GM19043 (cell line): Measurements from ENCODE around the gene CYP4B1.

Experiments used
- ATAC-seq: cut with Tn5 transposase; IDR thresholded peaks from one replicate; pipeline ENCODE4 v1.9.1; 2021; ENCODE audit warnings: low read depth; ENCODE audit not compliant: unreplicated experiment

The CYP4B1 gene

DNA sequence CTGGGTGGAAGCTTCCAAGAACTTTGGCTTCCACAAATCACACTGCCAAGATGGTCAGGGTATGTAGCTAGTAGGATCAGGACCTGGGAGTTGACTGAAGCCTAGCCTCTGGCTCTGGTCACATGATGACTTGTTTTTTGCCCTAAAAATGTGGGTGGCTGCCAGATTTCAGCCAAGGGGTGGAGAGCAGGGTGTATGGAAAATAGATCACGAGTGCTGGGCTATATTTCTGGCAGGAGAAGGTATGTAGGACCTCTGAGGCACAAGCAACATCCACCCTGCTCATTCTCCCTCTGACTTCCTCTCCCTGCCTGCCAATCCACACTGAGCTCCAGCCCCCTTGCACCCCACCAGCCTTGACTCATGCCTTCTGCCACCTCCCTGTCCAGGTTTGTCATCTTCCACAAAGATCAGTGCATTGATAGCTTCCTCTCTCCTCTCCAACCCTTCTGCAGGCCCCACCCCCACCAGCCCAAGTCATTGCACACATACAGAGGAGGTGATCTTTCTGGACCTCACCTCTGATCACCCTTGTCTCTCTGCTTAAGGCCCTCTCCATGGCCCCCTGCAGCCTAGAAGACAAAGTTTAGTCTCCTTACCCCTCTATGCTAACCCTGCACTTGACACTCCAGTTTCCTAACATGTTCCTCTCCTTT lies 8.3 kb upstream of the CYP4B1 start:
- ATAC-seq: no peak

DNA sequence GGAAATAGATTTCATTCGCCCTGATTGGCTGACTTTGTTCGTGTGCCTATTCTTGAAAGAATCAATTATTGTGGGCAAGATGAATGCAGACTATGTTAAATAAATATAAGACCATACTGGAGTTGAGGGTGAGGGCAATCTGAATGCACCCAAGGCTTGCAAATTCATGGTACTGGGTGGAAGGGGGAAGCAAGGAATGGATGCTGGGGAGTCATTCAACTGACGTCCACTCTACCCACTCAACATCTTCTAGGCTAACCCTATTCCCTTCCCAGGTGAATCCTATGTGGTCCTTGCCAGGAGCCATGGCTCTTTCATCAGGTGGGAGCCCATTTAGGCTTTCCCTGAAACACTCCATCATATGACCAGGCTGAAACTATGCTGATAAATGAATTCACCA lies 5.7 kb upstream of the CYP4B1 start:
- ATAC-seq: no peak

DNA sequence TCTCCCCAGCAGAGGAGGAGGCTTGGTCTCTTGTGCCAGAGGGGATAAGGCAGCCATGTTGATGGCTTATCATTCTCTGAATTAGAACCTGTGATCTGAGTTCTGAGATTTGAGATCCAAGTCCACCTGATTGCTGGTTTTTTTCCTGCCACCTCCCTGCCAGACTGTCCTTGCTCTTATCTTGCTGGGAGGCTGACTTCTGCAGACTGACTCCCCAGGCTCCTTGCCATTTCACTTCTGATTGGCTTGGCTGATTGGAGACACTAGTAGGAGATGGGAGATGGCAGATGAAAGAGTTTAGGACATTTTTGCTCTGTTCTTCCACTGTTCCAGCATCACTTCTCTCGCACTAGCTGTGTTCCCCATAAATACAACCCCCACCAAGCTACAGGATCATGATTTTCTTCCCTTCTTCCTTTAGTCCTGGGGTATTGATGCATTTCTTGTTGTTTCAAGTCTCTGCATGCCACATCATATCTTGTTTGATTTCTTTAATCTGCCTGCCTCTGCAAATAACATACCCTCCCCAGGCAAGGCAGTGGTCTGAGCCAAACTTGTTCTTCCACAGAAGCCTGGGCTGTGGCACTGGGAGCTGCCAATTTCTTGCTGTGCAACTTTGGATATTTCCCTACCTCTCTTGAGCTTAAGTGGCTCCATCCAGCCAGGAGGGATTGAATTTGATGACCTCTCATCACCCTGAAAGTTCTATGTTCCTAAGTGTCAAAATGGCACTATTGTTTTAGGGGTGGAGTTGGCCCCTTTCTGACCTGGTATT lies 963 bp upstream of the CYP4B1 start:
- no peak for ATAC-seq

DNA sequence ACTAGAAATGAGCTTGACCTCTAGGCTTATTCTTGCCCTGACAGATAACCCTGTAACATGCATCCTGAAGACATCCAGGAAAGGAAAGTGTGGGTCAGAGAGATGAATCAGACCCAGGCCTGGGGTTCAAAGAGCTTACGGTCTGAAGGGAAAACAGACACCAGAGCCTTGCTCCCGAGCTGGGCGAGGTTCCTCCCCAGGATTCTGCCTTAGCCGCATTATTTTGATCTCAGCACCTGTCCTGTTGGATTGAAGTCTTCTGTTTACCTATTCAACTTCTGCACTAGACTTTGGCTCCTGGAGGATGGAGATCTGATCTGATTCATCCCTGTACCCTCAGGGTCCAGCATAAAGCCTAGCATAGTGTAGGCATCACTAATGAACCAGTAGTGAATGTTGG lies 1.9 kb downstream of the CYP4B1 start:
- no peak for ATAC-seq

DNA sequence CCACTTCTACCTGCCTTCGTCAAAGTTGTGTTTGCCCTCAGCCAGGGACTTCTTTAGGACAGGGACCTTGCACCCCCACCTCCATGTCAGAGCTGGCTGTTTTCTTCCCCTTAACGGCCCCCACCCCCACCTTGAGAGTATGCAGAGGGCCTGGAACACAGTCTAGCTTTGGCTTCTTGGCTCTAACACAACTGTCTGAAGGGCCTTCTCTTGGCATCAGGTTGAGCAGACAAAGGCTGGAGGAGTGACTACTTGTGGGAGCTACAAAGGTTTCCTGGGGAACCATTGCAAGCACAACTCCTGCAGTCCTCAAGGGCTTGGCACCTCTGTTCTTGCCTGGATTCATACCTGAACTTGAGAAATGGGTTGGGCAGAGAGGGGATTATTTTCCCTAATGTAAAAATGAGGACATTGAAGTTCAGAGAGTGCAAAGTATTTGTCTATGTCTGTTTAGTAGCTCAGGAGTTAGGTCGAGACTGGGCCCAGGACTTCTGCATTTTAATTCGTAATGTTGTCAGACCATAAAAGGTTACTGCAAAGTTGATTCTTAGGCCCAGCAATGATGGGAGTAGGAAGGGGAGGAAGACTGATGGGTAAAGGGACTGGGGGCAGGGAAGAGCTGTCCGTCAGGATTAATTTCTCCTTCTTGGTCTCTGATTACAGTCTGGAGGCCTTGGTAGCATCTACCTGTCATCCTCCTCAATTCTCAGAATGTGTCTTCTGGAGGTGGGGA lies 2.6 kb downstream of the CYP4B1 start:
- no peak for ATAC-seq

DNA sequence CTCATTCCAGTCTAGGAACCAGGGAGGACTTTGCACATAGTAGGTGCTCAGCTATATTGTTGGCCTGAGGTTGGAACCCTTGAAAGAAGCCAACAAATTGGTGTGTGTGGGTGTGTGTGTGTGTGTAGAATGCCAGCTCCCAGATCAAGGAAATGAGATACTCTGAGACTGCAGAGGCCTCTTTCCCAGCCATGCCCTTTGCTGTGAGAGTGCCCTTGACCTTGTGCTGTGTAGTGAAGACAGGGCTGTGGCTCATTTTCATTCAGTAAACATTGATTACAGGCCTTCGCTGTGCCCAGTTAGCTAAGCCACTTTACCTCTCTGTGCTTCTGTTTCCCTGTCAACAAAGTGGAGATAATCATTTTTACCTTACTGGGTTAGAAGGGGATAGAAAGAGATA lies 3.2 kb downstream of the CYP4B1 start:
- ATAC-seq: no peak

DNA sequence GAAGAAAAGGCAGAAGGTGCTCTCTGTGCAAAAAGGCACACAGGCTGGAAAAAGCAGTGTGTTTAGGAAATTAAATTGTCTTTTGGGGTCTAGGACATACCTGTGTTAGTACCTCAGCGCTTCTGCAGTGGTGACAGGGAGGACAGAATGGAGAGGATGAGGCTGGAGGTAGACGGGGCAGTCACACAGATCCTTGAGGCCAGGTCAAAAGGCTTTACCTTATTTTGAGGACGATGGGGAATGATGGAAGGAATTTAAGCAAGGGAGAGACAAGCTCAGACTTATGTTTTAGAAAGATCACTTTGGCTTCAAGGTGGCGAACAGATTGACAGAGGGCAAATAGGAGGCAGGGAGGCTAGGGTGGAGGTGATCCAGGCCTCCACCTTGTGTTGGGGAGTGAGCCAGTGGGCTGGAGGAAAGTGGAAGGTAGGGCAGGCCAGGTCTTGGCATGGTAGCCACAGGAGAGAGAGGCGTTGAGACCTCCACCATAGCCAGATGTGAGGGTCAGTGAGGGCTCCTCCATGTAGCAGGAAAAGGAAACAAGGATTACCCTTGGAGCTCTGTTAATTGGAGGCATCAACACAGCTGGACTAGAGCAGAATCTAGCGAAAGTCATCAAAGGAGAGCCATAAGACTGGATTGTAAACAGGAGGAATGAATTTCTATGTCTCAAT lies 4.2 kb downstream of the CYP4B1 start:
- no peak for ATAC-seq

DNA sequence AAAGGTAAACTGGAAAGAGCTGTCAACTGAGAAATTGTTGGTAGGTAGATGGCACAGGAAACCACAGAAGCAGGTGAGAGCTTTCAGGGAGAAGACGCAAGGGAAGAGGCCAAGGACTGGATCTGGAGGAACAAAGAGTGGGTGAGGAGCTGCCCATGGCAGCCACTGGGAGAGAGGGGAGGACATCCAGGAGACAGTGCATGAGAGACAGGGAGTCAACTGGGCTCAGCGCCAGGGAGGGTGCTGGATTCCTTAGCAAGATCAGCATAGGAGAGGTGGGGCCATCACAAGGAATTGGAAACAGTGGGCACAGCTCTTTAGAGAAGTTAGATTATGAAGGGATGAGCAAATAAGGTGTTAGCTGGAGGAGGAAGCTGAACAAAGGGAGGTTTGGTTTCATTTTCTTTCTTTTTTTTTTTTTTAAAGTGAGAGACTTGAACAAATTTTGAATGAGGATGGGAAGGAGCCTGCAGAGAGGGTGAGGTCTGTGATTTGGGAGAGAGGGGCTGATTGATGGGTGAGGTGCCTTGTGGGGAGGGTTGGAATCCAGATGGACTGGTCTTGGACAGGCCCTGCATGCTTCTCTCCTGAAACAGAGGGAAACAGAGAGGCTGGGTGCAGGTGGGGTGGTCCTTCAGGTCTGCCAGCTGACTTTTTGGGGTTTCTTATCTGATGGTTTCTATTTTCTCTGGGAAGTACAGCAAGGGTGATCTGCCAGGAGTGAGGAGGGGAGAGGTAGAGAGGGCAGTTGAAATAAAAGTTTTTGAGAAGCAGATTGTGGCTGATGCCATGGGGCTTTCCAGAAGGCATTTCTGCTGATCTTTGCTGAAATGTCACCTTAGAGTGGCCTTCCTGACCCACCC lies 5.4 kb downstream of the CYP4B1 start:
- ATAC-seq: no peak

DNA sequence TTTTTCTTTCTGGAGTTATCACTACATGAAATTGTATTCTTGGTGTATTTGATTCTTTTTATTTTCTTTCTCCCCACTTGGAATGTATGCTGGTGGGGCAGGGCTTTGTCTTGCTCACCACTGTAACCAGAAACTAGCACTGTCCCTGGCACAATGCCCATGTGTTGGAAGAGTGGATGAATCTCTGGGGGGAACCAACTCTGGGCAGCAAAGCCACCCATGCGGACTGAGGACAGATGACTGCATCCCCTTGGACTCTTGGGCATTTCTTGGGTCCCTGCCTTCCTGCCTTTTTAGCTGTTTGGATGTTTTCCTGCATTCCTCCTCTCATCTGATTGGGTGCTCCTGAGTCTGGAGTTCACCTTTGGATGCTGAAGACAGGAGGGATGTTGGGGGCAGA lies 6.1 kb downstream of the CYP4B1 start:
- no peak for ATAC-seq

DNA sequence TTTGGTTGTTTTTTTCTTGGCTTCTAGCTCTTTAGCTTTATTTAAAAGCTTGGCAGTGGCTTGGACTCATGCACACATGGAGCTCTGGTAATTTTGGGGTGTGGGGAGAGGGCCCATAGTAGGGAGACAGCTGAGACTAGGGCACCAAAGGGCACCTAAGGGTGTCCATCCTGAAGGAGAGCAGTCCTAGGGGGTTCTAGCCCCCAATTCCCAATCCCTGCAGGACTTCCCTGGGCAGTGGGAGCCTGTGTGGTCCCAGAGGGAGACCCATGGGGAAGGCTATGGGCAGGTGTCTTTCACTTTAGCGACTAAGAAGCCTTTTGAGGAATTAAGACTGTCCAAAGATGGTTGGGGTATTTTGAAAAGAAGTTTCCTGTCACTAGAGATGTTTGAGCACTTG lies 6.9 kb downstream of the CYP4B1 start:
- ATAC-seq: no peak

DNA sequence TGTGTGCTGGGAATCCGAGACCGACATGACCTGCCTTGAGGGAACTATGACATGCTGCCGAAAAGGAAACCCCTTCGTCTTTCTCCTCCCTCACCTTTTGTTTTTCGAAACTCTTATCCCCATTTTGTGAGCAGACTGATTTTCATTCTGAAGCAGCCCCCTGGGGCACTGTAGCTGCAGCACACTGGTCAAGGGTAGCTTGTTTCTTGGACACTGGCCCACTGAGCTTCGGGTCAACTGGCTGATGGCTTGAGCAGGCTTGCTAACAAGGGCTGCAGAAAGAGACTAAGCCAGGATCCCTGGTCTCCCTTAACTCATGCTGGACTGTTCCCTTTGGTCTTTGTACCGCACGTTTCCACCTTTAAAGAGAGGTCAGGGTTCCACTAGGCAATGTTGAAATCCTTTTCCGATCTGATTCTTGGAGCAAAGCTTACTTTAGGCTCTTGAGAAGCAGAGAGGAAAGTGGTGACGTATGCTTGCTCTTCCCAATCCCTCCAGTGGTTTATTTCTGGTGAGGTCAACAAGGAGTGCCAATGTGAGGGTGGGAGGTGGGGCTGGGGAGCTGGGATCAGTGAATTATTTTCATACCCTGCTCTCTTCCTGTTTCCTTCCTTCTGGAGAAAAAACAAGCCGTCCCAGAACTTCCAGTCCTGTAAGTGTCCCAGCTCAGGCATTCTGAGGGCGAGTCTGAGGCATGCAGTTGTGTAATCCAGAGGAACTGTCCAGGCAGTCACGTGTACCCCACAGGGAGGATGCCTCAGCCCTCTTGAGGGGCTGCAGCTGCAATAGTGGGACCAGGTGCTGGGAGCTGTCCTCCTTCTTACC lies 7.6 kb downstream of the CYP4B1 start:
- ATAC-seq: no peak

DNA sequence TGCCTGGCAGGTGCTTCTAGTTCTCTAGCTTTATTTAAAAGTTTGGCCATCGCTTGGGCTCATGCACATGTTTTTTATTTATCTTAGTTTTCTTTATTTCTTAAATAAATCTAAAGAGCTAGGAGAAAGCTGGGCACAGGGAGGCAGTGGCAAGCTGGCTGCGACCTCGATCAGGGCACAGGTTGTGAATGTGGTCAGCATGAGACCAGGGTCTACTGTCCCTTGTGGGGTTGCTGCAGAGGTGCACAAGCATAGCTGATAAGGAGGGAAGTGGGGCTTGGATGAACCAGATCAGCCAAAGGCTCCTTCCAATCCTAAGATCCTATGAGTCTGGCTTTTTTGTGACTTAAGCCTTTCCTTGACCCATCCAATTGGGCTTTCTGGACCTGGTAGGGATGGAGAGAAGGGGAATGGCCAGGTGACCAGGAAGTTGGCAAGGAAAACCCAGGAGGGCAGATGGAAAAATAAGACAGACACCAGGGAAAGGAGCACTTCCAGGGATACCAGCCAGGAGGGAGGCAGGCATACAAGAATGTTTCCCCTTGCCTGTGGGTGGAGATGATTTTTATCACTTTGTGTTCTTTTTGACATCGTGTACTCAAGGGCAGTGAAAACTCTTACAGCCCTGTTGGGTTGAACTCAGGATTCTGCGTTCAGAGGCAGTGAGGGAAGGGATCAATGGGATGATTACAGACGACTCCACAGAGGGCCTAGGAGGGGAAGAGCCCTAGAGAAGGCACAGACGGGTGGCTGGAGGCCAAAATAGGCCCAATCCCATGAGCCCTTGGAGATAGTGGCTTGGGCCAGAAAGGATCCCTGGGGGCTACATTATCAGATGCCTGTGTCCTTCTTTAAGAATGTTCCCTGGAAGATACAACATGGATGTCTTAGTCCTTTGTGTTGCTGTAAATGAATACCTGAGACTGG lies 8.5 kb downstream of the CYP4B1 start:
- no peak for ATAC-seq

DNA sequence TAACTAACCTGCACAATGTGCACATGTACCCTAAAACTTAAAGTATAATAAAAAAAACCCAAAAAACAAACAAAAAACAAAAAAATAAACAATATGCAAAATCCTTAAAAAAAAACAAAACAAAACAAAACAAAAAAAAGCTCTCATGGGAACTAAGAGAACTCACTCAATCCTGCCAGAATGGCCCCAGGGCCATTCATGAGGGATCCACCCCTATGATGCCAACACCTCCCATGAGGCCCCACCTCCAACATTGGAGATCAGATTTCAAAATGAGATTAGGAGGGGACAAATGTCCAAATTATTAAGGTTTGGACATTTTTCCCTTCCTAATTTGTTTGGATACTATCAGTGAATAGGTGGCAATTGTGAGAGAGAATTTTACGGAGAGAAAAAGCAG lies 10.2 kb downstream of the CYP4B1 start:
- ATAC-seq: no peak

DNA sequence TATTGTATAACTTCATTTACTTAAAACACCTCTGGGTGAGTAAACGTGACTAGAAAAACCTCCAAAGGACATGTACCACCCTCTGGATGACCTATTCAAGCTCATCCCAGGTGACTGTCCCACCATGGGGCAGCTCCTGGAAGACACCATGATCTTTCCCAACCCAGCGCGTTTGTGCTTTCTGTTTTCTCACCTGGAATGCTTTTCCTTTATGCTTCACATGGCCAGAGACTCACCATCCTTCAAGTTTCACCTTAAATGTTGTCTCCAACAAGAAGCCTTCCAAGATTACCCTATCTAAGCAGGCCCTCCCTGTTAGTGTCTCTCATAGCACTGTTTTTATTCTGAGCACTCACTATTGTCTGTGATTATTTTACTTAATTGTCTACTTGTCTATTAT lies 11.1 kb downstream of the CYP4B1 start:
- no peak for ATAC-seq

DNA sequence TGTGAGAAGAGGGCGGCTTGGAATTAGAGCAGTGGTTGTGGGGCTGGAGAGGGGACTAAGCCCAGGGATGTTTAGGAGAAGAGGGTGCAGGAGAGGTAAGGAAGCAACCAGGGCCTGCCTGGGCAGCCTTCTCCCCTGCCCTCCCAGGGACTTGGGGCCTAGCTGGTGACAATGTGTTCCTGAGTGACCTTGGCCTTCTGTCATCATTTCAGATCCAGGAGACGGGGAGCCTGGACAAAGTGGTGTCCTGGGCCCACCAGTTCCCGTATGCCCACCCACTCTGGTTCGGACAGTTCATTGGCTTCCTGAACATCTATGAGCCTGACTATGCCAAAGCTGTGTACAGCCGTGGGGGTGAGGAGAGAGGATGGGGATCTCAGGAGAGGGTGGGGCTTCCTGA lies 11.8 kb downstream of the CYP4B1 start:
- no peak for ATAC-seq

DNA sequence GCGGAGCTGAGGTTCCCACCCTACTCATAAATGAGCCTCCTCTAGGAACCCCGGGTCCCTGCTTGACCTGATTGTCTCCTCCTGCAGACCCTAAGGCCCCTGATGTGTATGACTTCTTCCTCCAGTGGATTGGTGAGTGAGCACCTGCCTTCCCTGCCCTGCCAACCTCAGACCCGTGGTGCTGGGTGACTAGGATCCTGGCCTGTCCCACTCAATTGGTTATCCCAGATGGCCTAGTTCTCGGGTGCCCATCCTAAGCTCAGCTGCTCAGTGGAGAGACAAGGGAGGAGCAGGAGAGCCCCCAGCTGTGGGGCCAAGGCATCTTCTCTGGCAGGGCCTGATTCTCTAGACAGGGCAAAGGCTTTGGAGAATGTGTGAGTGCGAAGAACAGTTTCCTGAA lies 12.2 kb downstream of the CYP4B1 start:
- ATAC-seq: no peak

DNA sequence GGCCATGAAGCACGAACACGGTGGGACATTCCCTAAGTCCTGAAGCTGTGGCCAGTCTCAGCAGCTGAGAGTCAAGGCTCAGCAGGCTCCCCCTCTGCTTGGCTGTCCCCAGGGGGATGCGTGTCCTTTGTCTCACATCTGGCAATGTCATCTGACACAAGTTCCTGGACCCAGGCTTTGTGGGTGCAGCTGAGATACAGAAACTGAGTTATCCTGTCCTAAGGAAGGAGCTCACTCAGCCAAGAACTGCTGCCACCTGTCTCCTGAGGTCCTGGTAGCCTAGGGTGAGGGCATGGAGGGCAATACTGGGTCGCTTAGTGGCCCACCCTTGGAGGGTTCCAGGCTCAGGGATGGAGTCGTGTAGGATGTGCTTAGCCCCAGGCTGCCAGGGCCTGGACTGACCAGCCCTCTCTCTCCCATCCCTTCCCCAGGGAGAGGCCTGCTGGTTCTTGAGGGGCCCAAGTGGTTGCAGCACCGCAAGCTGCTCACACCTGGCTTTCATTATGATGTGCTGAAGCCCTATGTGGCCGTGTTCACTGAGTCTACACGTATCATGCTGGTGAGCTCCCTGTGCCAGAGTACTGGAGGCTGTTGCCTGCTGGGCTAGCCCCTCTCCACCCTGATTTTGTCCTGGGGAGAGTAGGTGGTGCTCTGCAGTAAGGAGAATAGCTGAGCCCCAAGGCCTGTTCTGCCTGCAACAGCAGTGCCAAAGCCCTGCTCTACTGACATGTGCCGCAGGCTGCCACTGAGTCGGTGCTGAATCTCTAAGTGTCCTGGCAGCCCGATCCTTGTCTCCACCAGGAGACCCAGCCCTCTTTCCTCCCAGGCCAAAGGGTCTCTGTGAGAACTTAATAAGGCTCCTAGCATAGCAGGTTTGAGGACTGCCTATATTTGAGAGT lies 13.5 kb downstream of the CYP4B1 start:
- no peak for ATAC-seq
